DOHH2 (cell line): ENCODE measurements around the gene ZBTB18.

Experiments used
- H3F3A ChIP-seq: fragments of 200-600 bp; sonication (generic), shearing (Covaris generic); 2 replicates; pipeline ENCODE4 v1.6.0; 2016; ENCODE audit warnings: antibody characterized with exemption, mild to moderate bottlenecking; ENCODE audit not compliant: control insufficient read depth, insufficient read depth
- H3K27ac ChIP-seq: fragments of 200-600 bp; sonication (generic); 2 replicates; pipeline ENCODE4 v1.5.1; 2014; ENCODE audit warnings: low read depth, mild to moderate bottlenecking, low read length, moderate library complexity
- H3K27me3 ChIP-seq: fragments of 200-600 bp; sonication (generic); 2 replicates; pipeline ENCODE4 v1.6.1; 2014; ENCODE audit warnings: mild to moderate bottlenecking, low read length, mixed read lengths; ENCODE audit not compliant: control insufficient read depth
- H3K36me3 ChIP-seq: fragments of 200-600 bp; sonication (generic); 2 replicates; pipeline ENCODE4 v1.6.1; 2014; ENCODE audit warnings: mild to moderate bottlenecking, low read length, moderate library complexity, mixed read lengths; ENCODE audit not compliant: control insufficient read depth
- H3K4me1 ChIP-seq: fragments of 200-600 bp; sonication (generic); 2 replicates; pipeline ENCODE4 v1.6.1; 2014; ENCODE audit warnings: mild to moderate bottlenecking, low read length, mixed read lengths; ENCODE audit not compliant: control insufficient read depth
- H3K4me2 ChIP-seq: fragments of 200-600 bp; sonication (generic); 2 replicates; pipeline ENCODE4 v1.6.0; 2014; ENCODE audit warnings: mild to moderate bottlenecking, low read length, moderate library complexity
- H3K4me3 ChIP-seq: fragments of 200-600 bp; sonication (generic); 2 replicates; pipeline ENCODE4 v1.5.1; 2014; ENCODE audit warnings: mild to moderate bottlenecking, low read length, mixed read lengths
- H3K79me2 ChIP-seq: fragments of 200-600 bp; sonication (generic); 2 replicates; pipeline ENCODE4 v1.6.1; 2014; ENCODE audit warnings: mild to moderate bottlenecking, low read length, mixed read lengths; ENCODE audit not compliant: control insufficient read depth
- H3K9me2 ChIP-seq: fragments of 200-600 bp; sonication (generic); replicated peaks from 2 replicates; pipeline ENCODE4 v1.6.1; 2014; ENCODE audit warnings: mild to moderate bottlenecking, low read length, mixed read lengths; ENCODE audit not compliant: control insufficient read depth
- H3K9me3 ChIP-seq: fragments of 200-600 bp; sonication (generic); 2 replicates; pipeline ENCODE4 v1.6.1; 2014; ENCODE audit warnings: antibody characterized with exemption, low read length, mixed read lengths; ENCODE audit not compliant: control insufficient read depth, insufficient read depth
- H4K20me1 ChIP-seq: fragments of 200-600 bp; sonication (generic); 2 replicates; pipeline ENCODE4 v1.6.0; 2014; ENCODE audit warnings: low read depth, mild to moderate bottlenecking, antibody characterized with exemption, low read length, moderate library complexity; ENCODE audit not compliant: control insufficient read depth, insufficient read depth
- EZH2phosphoT487 ChIP-seq: fragments of 200-600 bp; sonication (generic); IDR thresholded peaks from 2 replicates; pipeline ENCODE4 v1.6.1; 2017; ENCODE audit warnings: borderline replicate concordance, mild to moderate bottlenecking, antibody characterized with exemption, low read length, moderate library complexity, mixed read lengths
- TF ChIP-seq, protein P1 (sequence below): fragments of 200-600 bp; sonication (generic); IDR thresholded peaks from one replicate; pipeline ENCODE4 v1.5.1; 2014; ENCODE audit warnings: antibody characterized with exemption, mild to moderate bottlenecking, low read depth, low read length; ENCODE audit not compliant: poor library complexity, severe bottlenecking

ZBTB18 gene

DNA sequence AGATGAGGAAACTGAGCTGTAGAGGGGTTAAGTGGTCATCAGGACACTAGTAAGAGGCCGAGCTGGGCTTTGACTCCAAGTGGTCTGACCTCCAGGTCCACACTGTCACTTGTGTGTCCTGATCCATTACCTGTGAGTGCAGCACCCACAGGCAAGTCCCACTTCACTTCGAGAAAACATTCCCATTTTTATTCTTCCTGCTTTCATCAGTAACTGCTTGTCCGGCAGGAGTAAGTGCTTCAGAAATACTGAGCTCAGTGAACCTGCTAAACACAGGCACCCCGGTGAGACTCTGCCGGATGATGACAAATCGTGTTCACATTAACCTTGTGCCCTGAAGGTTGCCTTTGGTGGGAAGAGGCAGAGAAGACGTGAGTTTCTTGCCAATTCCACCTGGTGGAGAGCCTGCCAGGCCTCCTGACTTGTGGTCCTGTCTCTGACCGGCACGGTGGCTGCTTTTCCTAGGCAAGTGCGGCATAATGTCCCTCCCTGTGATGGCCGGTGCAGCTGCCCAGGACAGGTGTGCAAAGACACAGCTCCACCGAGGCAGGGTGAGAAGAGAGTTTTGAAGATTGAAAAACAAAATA lies 29.4 kb downstream of the ZBTB18 start:
- no peak overlapping the region for H3K4me2 ChIP-seq
- TF ChIP-seq, protein P1, sequence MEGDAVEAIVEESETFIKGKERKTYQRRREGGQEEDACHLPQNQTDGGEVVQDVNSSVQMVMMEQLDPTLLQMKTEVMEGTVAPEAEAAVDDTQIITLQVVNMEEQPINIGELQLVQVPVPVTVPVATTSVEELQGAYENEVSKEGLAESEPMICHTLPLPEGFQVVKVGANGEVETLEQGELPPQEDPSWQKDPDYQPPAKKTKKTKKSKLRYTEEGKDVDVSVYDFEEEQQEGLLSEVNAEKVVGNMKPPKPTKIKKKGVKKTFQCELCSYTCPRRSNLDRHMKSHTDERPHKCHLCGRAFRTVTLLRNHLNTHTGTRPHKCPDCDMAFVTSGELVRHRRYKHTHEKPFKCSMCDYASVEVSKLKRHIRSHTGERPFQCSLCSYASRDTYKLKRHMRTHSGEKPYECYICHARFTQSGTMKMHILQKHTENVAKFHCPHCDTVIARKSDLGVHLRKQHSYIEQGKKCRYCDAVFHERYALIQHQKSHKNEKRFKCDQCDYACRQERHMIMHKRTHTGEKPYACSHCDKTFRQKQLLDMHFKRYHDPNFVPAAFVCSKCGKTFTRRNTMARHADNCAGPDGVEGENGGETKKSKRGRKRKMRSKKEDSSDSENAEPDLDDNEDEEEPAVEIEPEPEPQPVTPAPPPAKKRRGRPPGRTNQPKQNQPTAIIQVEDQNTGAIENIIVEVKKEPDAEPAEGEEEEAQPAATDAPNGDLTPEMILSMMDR: no peak
- no peak for TF ChIP-seq EZH2phosphoT487

GRCh38 chr1:244082969-244083368 lies 31.9 kb downstream of the ZBTB18 start:
- Histone ChIP-seq H3K79me2 (no peaks in the 10 kb centered on the region), H3K36me3 (no peaks in the 10 kb centered on the region), H3K27ac (no peak overlapping the region), H3K4me1 (no peaks in the 10 kb centered on the region), H3K27me3 (peaks cover 11% of the 10 kb centered on the region), H3K4me3 (no peak overlapping the region), H3K9me2 (no peaks in the 10 kb centered on the region), H3K9me3 (no peaks in the 10 kb centered on the region), H4K20me1 (no peaks in the 10 kb centered on the region), H3K4me2 (no peak overlapping the region), H3F3A (no peaks in the 10 kb centered on the region)
- TF ChIP-seq EZH2phosphoT487: no peak
- TF ChIP-seq, protein P1: no peak

More for the DNA sequence above, 29.4 kb downstream of the ZBTB18 start:
- Histone ChIP-seq H4K20me1 (no peaks in the 10 kb centered on the region), H3K36me3 (no peaks in the 10 kb centered on the region), H3K9me3 (no peaks in the 10 kb centered on the region), H3K9me2 (no peaks in the 10 kb centered on the region), H3K4me1 (peaks cover 7% of the 10 kb centered on the region), H3K27ac (no peak overlapping the region), H3K4me3 (no peak overlapping the region), H3K79me2 (no peaks in the 10 kb centered on the region), H3F3A (no peaks in the 10 kb centered on the region), H3K27me3 (peaks cover 7% of the 10 kb centered on the region)

- Histone ChIP-seq H3K27me3 (peaks cover 11% of the 10 kb centered on the region), H3F3A (no peaks in the 10 kb centered on the region)
- TF ChIP-seq EZH2phosphoT487: no peak
- TF ChIP-seq, protein P1: no peak
These were observed 32.4 kb downstream of the ZBTB18 start for GRCh38 chr1:244083383-244083943.

More at GRCh38 chr1:244083383-244083943, 32.4 kb downstream of the ZBTB18 start:
- H3K79me2 ChIP-seq: no peaks in the 10 kb centered on the region
- H3K9me2 ChIP-seq: no peaks in the 10 kb centered on the region
- H3K4me2 ChIP-seq: no peak overlapping the region
- H3K36me3 ChIP-seq: no peaks in the 10 kb centered on the region
- no peaks in the 10 kb centered on the region for H4K20me1 ChIP-seq
- no peak overlapping the region for H3K4me3 ChIP-seq
- H3K27ac ChIP-seq: no peak overlapping the region
- H3K9me3 ChIP-seq: no peaks in the 10 kb centered on the region
- H3K4me1 ChIP-seq: no peaks in the 10 kb centered on the region
